ENCODE measurements around the gene GPR139.

The GPR139 gene

DNA sequence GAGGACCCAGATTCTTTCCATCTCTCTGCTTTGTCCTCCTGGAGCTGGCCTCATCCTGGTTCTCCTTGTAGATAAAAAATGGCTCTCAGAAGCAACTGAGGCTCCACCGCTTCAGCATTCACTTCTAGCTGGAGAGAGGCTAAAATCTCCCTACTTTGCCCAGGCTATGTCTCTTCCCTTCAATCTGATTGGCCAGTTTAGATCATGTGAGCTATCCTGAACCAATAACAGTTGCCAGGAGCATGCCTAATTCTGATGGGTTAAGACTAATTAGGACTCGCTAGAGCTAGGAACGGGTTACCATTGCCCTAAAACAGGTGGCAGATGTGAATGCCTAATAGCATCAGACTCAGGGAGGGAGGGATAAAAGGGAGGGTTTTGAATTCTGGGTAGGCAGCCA lies 89.6 kb downstream of the GPR139 start:
- no peak for FAIRE-seq
- TF ChIP-seq POLR2A (IDR thresholded peaks at IDR 0.05; ENCODE audit: low read depth, low read length), result no peak
- no peak for DNase-seq (ENCODE audit: insufficient read length, low spot score)
